Measurements from ENCODE around the gene ARFGAP2.

DNA sequence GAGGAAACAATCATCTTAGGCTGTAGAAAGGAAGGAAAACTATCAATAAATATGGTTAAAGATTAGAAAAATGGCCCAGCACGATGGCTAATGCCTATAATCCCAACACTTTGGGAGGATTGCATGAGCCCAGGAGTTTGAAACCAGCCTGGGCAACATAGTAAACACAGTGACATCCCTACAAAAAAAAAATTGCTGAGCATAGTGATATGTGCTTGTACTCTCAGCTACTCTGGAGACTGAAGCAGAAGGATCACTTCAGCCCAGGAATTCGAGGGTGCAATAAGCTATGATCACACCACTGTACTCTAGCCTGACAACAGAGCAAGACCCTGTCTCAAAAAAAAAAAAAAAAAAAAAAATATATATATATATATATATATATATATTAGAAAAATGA, 54.9 kb downstream of the ARFGAP2 start:
- TF ChIP-seq, protein P1, sequence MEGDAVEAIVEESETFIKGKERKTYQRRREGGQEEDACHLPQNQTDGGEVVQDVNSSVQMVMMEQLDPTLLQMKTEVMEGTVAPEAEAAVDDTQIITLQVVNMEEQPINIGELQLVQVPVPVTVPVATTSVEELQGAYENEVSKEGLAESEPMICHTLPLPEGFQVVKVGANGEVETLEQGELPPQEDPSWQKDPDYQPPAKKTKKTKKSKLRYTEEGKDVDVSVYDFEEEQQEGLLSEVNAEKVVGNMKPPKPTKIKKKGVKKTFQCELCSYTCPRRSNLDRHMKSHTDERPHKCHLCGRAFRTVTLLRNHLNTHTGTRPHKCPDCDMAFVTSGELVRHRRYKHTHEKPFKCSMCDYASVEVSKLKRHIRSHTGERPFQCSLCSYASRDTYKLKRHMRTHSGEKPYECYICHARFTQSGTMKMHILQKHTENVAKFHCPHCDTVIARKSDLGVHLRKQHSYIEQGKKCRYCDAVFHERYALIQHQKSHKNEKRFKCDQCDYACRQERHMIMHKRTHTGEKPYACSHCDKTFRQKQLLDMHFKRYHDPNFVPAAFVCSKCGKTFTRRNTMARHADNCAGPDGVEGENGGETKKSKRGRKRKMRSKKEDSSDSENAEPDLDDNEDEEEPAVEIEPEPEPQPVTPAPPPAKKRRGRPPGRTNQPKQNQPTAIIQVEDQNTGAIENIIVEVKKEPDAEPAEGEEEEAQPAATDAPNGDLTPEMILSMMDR (IDR thresholded peaks at IDR 0.05), result no peak
- TF ChIP-seq POLR2A (IDR thresholded peaks at IDR 0.05), result no peak

All from testis (tissue), 2 donors.